Measurements from ENCODE around the gene TCP11L2.

TCP11L2 gene

DNA sequence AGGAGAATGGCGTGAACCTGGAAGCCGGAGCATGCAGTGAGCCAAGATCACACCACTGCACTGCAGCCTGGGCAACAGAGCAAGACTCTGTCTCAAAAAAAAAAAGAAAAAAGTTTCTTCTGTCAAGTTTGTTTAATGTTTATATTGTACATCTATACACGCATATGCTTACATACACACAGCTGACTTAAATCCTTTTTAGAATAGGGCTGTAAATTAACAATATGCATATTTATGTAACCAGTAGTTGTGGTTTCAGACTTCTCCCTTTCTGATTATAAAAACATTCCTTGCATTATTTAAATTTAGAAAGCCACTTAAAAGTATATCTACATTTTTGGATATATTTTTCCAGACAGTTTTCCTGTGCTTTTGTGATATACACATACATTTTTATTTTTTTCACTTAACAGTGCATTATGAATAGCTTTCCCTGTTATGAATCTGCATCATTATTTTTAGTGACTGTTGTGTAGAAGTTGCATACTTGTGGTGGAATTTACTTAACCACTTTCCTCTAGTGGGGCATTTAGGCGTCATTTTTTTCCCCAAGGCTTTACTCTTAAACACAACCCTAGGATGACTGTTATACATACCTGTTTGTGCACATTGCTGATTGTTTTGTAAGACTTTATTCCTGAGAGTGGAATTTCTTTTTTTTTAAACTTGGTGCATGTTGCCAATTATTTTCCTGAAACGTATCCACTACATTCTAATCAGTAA is 84.4 kb downstream of the TCP11L2 start:
- CTCF ChIA-PET = interaction anchor here (0.7 to 3.6 kb wide), 8 partner anchors 9 to 583 kb away, joined by 3 to 20 read pairs (median 4); no protein-coding TSS in a partner anchor
- no peak overlapping the region for H3K4me3 ChIP-seq (ENCODE audit: control insufficient read depth in 1 of 7, extremely low read depth in 1 of 7, insufficient read depth in 4 of 7, low read depth in 2 of 7, low read length in 6 of 7)
- no CpG with 5 or more reads among the region's 5 CpGs for WGBS (ENCODE audit: insufficient coverage)
- H3K4me1 ChIP-seq (ENCODE audit: control extremely low read depth in 1 of 4, control insufficient read depth in 4 of 4, insufficient read depth in 4 of 4, low read length in 3 of 4) = no peaks in the 10 kb centered on the region
- no peak overlapping the region for H3K27ac ChIP-seq (ENCODE audit: insufficient read depth in 1 of 2, low read depth in 1 of 2, low read length in 2 of 2, poor library complexity in 1 of 2, severe bottlenecking in 2 of 2)
- H3K27me3 ChIP-seq (replicated peaks in 2 of 5; ENCODE audit: control insufficient read depth in 4 of 5, insufficient read depth in 5 of 5, low read length in 4 of 5) = peaks cover 0 to 18% (median 5%) of the 10 kb centered on the region in 5 experiments
- H3K36me3 ChIP-seq (ENCODE audit: control insufficient read depth in 4 of 4, insufficient read depth in 4 of 4, low read length in 3 of 4) = peaks cover 3 to 12% (median 8%) of the 10 kb centered on the region in 4 experiments
- POLR2A ChIA-PET = no interaction called here
- peaks cover 0 to 13% (median 7%) of the 10 kb centered on the region in 5 experiments for H3K9me3 ChIP-seq (ENCODE audit: control extremely low read depth in 1 of 5, control insufficient read depth in 4 of 5, insufficient read depth in 2 of 5, low read depth in 1 of 5, low read length in 4 of 5)
- no peak for DNase-seq

DNA sequence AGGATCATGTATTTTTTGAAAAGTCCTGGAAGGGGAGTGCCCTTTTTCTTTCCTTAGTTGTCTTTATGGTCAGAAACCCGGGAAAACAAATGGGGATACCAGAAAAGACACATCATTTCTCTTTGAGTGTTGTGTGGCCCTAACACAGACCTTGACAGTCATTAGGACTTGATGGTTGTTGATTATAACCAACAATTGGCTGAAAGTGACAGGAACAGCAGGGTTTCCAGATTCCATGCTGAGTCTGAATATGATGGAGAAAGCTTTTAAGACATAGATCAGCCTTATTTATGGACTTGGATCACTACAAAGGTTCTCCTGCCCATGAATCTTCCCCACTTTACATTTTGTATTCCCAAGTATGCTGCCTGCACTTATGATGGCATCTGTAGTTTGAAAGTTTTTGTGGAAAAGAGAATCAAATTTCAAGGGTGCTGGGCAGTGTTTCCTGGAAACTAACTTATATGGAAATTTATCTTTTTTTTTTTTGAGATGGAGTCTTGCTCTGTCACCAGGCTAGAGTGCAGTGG is 85.4 kb downstream of the TCP11L2 start:
- H3K36me3 ChIP-seq (ENCODE audit: control insufficient read depth in 4 of 4, insufficient read depth in 4 of 4, low read length in 3 of 4) = peaks cover under 1 to 5% (median 3%) of the 10 kb centered on the region in 4 experiments
- no peaks in the 10 kb centered on the region for H3K4me1 ChIP-seq (ENCODE audit: control extremely low read depth in 1 of 4, control insufficient read depth in 4 of 4, insufficient read depth in 4 of 4, low read length in 3 of 4)
- no peak for DNase-seq
- peaks cover 0 to 4% (median under 1%) of the 10 kb centered on the region in 5 experiments for H3K9me3 ChIP-seq (ENCODE audit: control extremely low read depth in 1 of 5, control insufficient read depth in 4 of 5, insufficient read depth in 2 of 5, low read depth in 1 of 5, low read length in 4 of 5)
- no peak overlapping the region for H3K27ac ChIP-seq (ENCODE audit: insufficient read depth in 1 of 2, low read depth in 1 of 2, low read length in 2 of 2, poor library complexity in 1 of 2, severe bottlenecking in 2 of 2)
- no peak overlapping the region for H3K4me3 ChIP-seq (ENCODE audit: control insufficient read depth in 1 of 7, extremely low read depth in 1 of 7, insufficient read depth in 4 of 7, low read depth in 2 of 7, low read length in 6 of 7)
- ChIA-PET POLR2A (no interaction called here), CTCF (interaction anchor here (0.7 to 3.6 kb wide), 6 partner anchors 10 to 534 kb away, joined by 3 to 20 read pairs (median 3); no protein-coding TSS in a partner anchor)
- no CpG with 5 or more reads among the region's 1 CpG for WGBS (ENCODE audit: insufficient coverage)
- H3K27me3 ChIP-seq (replicated peaks in 2 of 5; ENCODE audit: control insufficient read depth in 4 of 5, insufficient read depth in 5 of 5, low read length in 4 of 5) = peaks cover 0 to 18% (median 5%) of the 10 kb centered on the region in 5 experiments

DNA sequence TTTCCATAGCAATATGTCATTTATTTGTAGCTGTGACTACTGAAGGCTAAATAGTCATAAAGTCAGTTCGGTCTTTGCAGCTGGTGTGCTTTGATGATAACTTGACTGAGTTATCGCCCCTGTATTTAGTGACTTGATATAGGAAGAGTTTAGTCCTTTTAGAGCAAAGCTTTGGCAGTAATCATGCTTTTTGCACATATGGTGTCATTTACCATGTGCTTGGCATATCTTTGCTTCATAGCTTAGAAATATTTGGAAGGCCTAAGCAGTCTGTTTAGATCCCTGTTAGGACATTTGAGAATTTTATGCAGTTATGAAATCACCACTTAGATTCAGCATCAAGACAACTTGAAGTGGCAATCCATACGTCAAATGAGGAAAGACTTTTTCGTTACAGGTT is 86.6 kb downstream of the TCP11L2 start:
- CTCF ChIA-PET = interaction anchor here (1.1 to 3.6 kb wide), 2 partner anchors 452 to 529 kb away, joined by 5 to 20 read pairs; no protein-coding TSS in a partner anchor
- H3K27me3 ChIP-seq (replicated peaks in 2 of 5; ENCODE audit: control insufficient read depth in 4 of 5, insufficient read depth in 5 of 5, low read length in 4 of 5) = peaks cover 0 to 18% (median 5%) of the 10 kb centered on the region in 5 experiments
- WGBS (ENCODE audit: insufficient coverage) = 100% methylated on average over 3 of the region's 4 CpGs

GRCh38 chr12:106392759-106393158 is 90.2 kb downstream of the TCP11L2 start:
- WGBS (ENCODE audit: insufficient coverage) = 86% methylated on average over 1 of the region's 1 CpG
- CTCF ChIA-PET = no interaction called here
- no peaks in the 10 kb centered on the region for H3K4me1 ChIP-seq (ENCODE audit: control extremely low read depth in 1 of 4, control insufficient read depth in 4 of 4, insufficient read depth in 4 of 4, low read length in 3 of 4)
- peaks cover 7 to 22% (median 14%) of the 10 kb centered on the region in 4 experiments for H3K36me3 ChIP-seq (ENCODE audit: control insufficient read depth in 4 of 4, insufficient read depth in 4 of 4, low read length in 3 of 4)
- H3K27ac ChIP-seq (ENCODE audit: insufficient read depth in 1 of 2, low read depth in 1 of 2, low read length in 2 of 2, poor library complexity in 1 of 2, severe bottlenecking in 2 of 2) = no peak overlapping the region
- H3K4me3 ChIP-seq (ENCODE audit: control insufficient read depth in 1 of 7, extremely low read depth in 1 of 7, insufficient read depth in 4 of 7, low read depth in 2 of 7, low read length in 6 of 7) = no peak overlapping the region
- H3K9me3 ChIP-seq (ENCODE audit: control extremely low read depth in 1 of 5, control insufficient read depth in 4 of 5, insufficient read depth in 2 of 5, low read depth in 1 of 5, low read length in 4 of 5) = peaks cover 0 to 6% (median 1%) of the 10 kb centered on the region in 5 experiments
- POLR2A ChIA-PET = interaction anchor here (0.7 kb wide), 1 partner anchor 485 kb away, joined by 3 read pairs; no protein-coding TSS in a partner anchor
- peaks cover 0 to 16% (median 5%) of the 10 kb centered on the region in 5 experiments for H3K27me3 ChIP-seq (replicated peaks in 2 of 5; ENCODE audit: control insufficient read depth in 4 of 5, insufficient read depth in 5 of 5, low read length in 4 of 5)
- no peak for DNase-seq

More for the DNA sequence above, 86.6 kb downstream of the TCP11L2 start:
- no peak for DNase-seq
- POLR2A ChIA-PET = no interaction called here
- Histone ChIP-seq H3K36me3 (ENCODE audit: control insufficient read depth in 4 of 4, insufficient read depth in 4 of 4, low read length in 3 of 4) (peaks cover 2 to 11% (median 9%) of the 10 kb centered on the region in 4 experiments), H3K27ac (ENCODE audit: insufficient read depth in 1 of 2, low read depth in 1 of 2, low read length in 2 of 2, poor library complexity in 1 of 2, severe bottlenecking in 2 of 2) (no peak overlapping the region), H3K9me3 (ENCODE audit: control extremely low read depth in 1 of 5, control insufficient read depth in 4 of 5, insufficient read depth in 2 of 5, low read depth in 1 of 5, low read length in 4 of 5) (no peaks in the 10 kb centered on the region), H3K4me3 (ENCODE audit: control insufficient read depth in 1 of 7, extremely low read depth in 1 of 7, insufficient read depth in 4 of 7, low read depth in 2 of 7, low read length in 6 of 7) (no peak overlapping the region), H3K4me1 (ENCODE audit: control extremely low read depth in 1 of 4, control insufficient read depth in 4 of 4, insufficient read depth in 4 of 4, low read length in 3 of 4) (no peaks in the 10 kb centered on the region)
